WTC11 (cell line): ENCODE measurements around the gene SNRNP25. TPM values are rescaled to one million over a fixed set of nuclear protein-coding genes. Genes with fewer than 3 reads are reported as not detected.

Experiments used
- ATAC-seq: fragments of 200-7000 bp; cut with Tn5 transposase; 2 replicates; pipeline ENCODE4 v1.10.0; 2021; ENCODE audit warnings: mild to moderate bottlenecking, moderate library complexity
- CTCF ChIA-PET: fragments of 300-600 bp; sonication (Branson Sonifier 250); formaldehyde crosslinking; loops from one replicate; lab custom pipeline; 2021; ENCODE audit warnings: antibody characterized with exemption; lab: Charles Lee
- POLR2A ChIA-PET: fragments of 350-600 bp; sonication (Branson Sonifier 250); formaldehyde crosslinking; loops from one replicate; lab custom pipeline; 2021; ENCODE audit warnings: antibody characterized with exemption; lab: Charles Lee
- DNase-seq: peaks from one replicate; pipeline ENCODE4 v3.0.0; 2021; ENCODE audit warnings: low spot score
- H3K27ac Mint-ChIP-seq: 2 replicates; pipeline ENCODE4 v1.8.0; 2021; ENCODE audit warnings: mixed read lengths
- H3K27me3 Mint-ChIP-seq: 2 replicates; pipeline ENCODE4 v1.8.0; 2021; ENCODE audit warnings: low read depth, mild to moderate bottlenecking, moderate library complexity, mixed read lengths
- H3K36me3 Mint-ChIP-seq: 2 replicates; pipeline ENCODE4 v1.8.0; 2021; ENCODE audit warnings: mixed read lengths
- H3K4me1 Mint-ChIP-seq: 2 replicates; pipeline ENCODE4 v1.8.0; 2022; ENCODE audit warnings: mixed read lengths
- H3K4me3 Mint-ChIP-seq: 2 replicates; pipeline ENCODE4 v1.8.0; 2021; ENCODE audit warnings: mild to moderate bottlenecking, moderate library complexity, mixed read lengths
- H3K9me3 Mint-ChIP-seq: 2 replicates; pipeline ENCODE4 v1.8.0; 2021; ENCODE audit warnings: mixed read lengths
- CDX4 ChIP-seq: fragments of 250-450 bp; sonication (Bioruptor Pico); IDR thresholded peaks from 2 replicates; pipeline ENCODE4 v1.9.0; 2021; ENCODE audit warnings: moderate library complexity, mild to moderate bottlenecking, inconsistent platforms, borderline replicate concordance
- CREM ChIP-seq: sonication (generic); formaldehyde crosslinking; IDR thresholded peaks from 2 replicates; pipeline ENCODE4 v1.8.1; 2022; ENCODE audit warnings: mild to moderate bottlenecking, missing genetic modification reagents, moderate library complexity
- ESRRA ChIP-seq: sonication (generic); formaldehyde crosslinking; IDR thresholded peaks from 2 replicates; pipeline ENCODE4 v1.8.1; 2022; ENCODE audit warnings: mild to moderate bottlenecking, missing genetic modification reagents, borderline replicate concordance
- FOXJ3 ChIP-seq: sonication (generic); formaldehyde crosslinking; IDR thresholded peaks from 2 replicates; pipeline ENCODE4 v1.9.0; 2021; ENCODE audit warnings: missing genetic modification reagents, mild to moderate bottlenecking, borderline replicate concordance
- FOXK1 ChIP-seq: sonication (generic); formaldehyde crosslinking; IDR thresholded peaks from 2 replicates; pipeline ENCODE4 v1.8.0; 2022; ENCODE audit warnings: mild to moderate bottlenecking, moderate library complexity, missing genetic modification reagents
- FOXP1 ChIP-seq: sonication (generic); formaldehyde crosslinking; IDR thresholded peaks from 2 replicates; pipeline ENCODE4 v1.8.0; 2022; ENCODE audit warnings: missing genetic modification reagents, mild to moderate bottlenecking, moderate library complexity, borderline replicate concordance
- IRF2 ChIP-seq: sonication (generic); formaldehyde crosslinking; IDR thresholded peaks from 2 replicates; pipeline ENCODE4 v1.8.0; 2022; ENCODE audit warnings: low read depth, missing genetic modification reagents, borderline replicate concordance
- OVOL2 ChIP-seq: fragments of 250-450 bp; sonication (Bioruptor Pico); IDR thresholded peaks from 2 replicates; pipeline ENCODE4 v1.9.0; 2021; ENCODE audit warnings: mild to moderate bottlenecking, borderline replicate concordance
- SOX15 ChIP-seq: fragments of 250-450 bp; sonication (Bioruptor Pico); IDR thresholded peaks from 2 replicates; pipeline ENCODE4 v1.9.0; 2021; ENCODE audit warnings: mild to moderate bottlenecking
- TCF7 ChIP-seq: sonication (generic); formaldehyde crosslinking; IDR thresholded peaks from 2 replicates; pipeline ENCODE4 v1.8.0; 2022; ENCODE audit warnings: mild to moderate bottlenecking, low read depth, missing genetic modification reagents, moderate library complexity
- TP53 ChIP-seq: sonication (generic); formaldehyde crosslinking; IDR thresholded peaks from 2 replicates; pipeline ENCODE4 v1.8.1; 2023; ENCODE audit warnings: mild to moderate bottlenecking, missing genetic modification reagents
- ZMAT4 ChIP-seq: fragments of 250-450 bp; sonication (Bioruptor Pico); IDR thresholded peaks from 2 replicates; pipeline ENCODE4 v1.9.0; 2021; ENCODE audit warnings: mild to moderate bottlenecking
- ZNF423 ChIP-seq: fragments of 250-450 bp; sonication (Bioruptor Pico); IDR thresholded peaks from 2 replicates; pipeline ENCODE4 v2.1.2; 2022; ENCODE audit warnings: mild to moderate bottlenecking, moderate library complexity
- ZNF671 ChIP-seq: fragments of 250-450 bp; sonication (Bioruptor Pico); IDR thresholded peaks from 2 replicates; pipeline ENCODE4 v1.8.0; 2021; ENCODE audit warnings: mild to moderate bottlenecking
- total RNA-seq: library from RNA; stranded (reverse); gene quantifications from 3 replicates; pipeline ENCODE4 v1.2.3, GENCODE V29; 2021
- TF ChIP-seq, protein P1 (sequence below): sonication (generic); formaldehyde crosslinking; IDR thresholded peaks from 2 replicates; pipeline ENCODE4 v1.8.0; 2022; ENCODE audit warnings: mild to moderate bottlenecking, missing genetic modification reagents
- TF ChIP-seq, protein P2 (sequence below): fragments of 250-450 bp; sonication (Bioruptor Pico); IDR thresholded peaks from 2 replicates; pipeline ENCODE4 v1.8.0; 2021; ENCODE audit warnings: mild to moderate bottlenecking
- TF ChIP-seq, protein P3 (sequence below): sonication (generic); formaldehyde crosslinking; IDR thresholded peaks from 2 replicates; pipeline ENCODE4 v1.8.1; 2022; ENCODE audit warnings: missing genetic modification reagents, borderline replicate concordance
- TF ChIP-seq, protein P4 (sequence below): sonication (generic); formaldehyde crosslinking; conservative IDR thresholded peaks from 2 replicates; pipeline ENCODE4 v1.8.1; 2023; ENCODE audit warnings: mild to moderate bottlenecking, low read depth, missing genetic modification reagents, moderate library complexity
- TF ChIP-seq, protein P5 (sequence below): sonication (generic); formaldehyde crosslinking; IDR thresholded peaks from 2 replicates; pipeline ENCODE4 v1.8.0; 2023; ENCODE audit warnings: missing genetic modification reagents, mild to moderate bottlenecking, borderline replicate concordance
- TF ChIP-seq, protein P6 (sequence below): sonication (generic); formaldehyde crosslinking; IDR thresholded peaks from 2 replicates; pipeline ENCODE4 v1.8.0; 2023; ENCODE audit warnings: missing genetic modification reagents

The SNRNP25 gene
- total RNA-seq, 1 experiment from 2014 or later = 55.9 TPM

GRCh38 chr16:105521-105920, 51.9 kb downstream of the SNRNP25 start:
- ATAC-seq = peak; percentile 41
- no peak overlapping the region for H3K27ac Mint-ChIP-seq
- peaks cover 16% of the 10 kb centered on the region for H3K36me3 Mint-ChIP-seq
- H3K4me3 Mint-ChIP-seq = no peak overlapping the region
- no peak for DNase-seq
- H3K4me1 Mint-ChIP-seq = 0 out of 2 replicates have a peak, but pooled peaks cover 3% of the 10 kb centered on the region
- no peaks in the 10 kb centered on the region for H3K9me3 Mint-ChIP-seq
- ChIA-PET POLR2A (no interaction called here), CTCF (interaction anchor here (1.3 to 5.7 kb wide), 9 partner anchors 10 to 257 kb away, joined by 4 to 97 read pairs (median 23); partner anchors contain the start of genes AXIN1 and RHBDF1)
- H3K27me3 Mint-ChIP-seq = no peaks in the 10 kb centered on the region
- TF ChIP-seq ZNF423 (CRISPR knock-in tag) (no peak), TCF7 (no peak), ZMAT4 (CRISPR knock-in tag) (no peak), CDX4 (CRISPR knock-in tag) (no peak), SOX15 (CRISPR knock-in tag) (no peak), FOXK1 (no peak), IRF2 (CRISPR knock-in tag) (no peak), FOXP1 (CRISPR knock-in tag) (no peak), ESRRA (CRISPR knock-in tag) (no peak), TP53 (no peak), OVOL2 (CRISPR knock-in tag) (no peak), FOXJ3 (CRISPR knock-in tag) (no peak), CREM (CRISPR knock-in tag) (no peak), ZNF671 (no peak)
- TF ChIP-seq, protein P1, sequence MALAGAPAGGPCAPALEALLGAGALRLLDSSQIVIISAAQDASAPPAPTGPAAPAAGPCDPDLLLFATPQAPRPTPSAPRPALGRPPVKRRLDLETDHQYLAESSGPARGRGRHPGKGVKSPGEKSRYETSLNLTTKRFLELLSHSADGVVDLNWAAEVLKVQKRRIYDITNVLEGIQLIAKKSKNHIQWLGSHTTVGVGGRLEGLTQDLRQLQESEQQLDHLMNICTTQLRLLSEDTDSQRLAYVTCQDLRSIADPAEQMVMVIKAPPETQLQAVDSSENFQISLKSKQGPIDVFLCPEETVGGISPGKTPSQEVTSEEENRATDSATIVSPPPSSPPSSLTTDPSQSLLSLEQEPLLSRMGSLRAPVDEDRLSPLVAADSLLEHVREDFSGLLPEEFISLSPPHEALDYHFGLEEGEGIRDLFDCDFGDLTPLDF (CRISPR knock-in tag) = no peak
- TF ChIP-seq, protein P2, sequence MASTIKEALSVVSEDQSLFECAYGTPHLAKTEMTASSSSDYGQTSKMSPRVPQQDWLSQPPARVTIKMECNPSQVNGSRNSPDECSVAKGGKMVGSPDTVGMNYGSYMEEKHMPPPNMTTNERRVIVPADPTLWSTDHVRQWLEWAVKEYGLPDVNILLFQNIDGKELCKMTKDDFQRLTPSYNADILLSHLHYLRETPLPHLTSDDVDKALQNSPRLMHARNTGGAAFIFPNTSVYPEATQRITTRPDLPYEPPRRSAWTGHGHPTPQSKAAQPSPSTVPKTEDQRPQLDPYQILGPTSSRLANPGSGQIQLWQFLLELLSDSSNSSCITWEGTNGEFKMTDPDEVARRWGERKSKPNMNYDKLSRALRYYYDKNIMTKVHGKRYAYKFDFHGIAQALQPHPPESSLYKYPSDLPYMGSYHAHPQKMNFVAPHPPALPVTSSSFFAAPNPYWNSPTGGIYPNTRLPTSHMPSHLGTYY (CRISPR knock-in tag) = no peak
- TF ChIP-seq, protein P3, sequence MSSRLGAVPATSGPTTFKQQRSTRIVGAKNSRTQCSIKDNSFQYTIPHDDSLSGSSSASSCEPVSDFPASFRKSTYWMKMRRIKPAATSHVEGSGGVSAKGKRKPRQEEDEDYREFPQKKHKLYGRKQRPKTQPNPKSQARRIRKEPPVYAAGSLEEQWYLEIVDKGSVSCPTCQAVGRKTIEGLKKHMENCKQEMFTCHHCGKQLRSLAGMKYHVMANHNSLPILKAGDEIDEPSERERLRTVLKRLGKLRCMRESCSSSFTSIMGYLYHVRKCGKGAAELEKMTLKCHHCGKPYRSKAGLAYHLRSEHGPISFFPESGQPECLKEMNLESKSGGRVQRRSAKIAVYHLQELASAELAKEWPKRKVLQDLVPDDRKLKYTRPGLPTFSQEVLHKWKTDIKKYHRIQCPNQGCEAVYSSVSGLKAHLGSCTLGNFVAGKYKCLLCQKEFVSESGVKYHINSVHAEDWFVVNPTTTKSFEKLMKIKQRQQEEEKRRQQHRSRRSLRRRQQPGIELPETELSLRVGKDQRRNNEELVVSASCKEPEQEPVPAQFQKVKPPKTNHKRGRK (CRISPR knock-in tag) = no peak
- TF ChIP-seq, protein P4, sequence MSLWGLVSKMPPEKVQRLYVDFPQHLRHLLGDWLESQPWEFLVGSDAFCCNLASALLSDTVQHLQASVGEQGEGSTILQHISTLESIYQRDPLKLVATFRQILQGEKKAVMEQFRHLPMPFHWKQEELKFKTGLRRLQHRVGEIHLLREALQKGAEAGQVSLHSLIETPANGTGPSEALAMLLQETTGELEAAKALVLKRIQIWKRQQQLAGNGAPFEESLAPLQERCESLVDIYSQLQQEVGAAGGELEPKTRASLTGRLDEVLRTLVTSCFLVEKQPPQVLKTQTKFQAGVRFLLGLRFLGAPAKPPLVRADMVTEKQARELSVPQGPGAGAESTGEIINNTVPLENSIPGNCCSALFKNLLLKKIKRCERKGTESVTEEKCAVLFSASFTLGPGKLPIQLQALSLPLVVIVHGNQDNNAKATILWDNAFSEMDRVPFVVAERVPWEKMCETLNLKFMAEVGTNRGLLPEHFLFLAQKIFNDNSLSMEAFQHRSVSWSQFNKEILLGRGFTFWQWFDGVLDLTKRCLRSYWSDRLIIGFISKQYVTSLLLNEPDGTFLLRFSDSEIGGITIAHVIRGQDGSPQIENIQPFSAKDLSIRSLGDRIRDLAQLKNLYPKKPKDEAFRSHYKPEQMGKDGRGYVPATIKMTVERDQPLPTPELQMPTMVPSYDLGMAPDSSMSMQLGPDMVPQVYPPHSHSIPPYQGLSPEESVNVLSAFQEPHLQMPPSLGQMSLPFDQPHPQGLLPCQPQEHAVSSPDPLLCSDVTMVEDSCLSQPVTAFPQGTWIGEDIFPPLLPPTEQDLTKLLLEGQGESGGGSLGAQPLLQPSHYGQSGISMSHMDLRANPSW (CRISPR knock-in tag) = no peak
- TF ChIP-seq, protein P5, sequence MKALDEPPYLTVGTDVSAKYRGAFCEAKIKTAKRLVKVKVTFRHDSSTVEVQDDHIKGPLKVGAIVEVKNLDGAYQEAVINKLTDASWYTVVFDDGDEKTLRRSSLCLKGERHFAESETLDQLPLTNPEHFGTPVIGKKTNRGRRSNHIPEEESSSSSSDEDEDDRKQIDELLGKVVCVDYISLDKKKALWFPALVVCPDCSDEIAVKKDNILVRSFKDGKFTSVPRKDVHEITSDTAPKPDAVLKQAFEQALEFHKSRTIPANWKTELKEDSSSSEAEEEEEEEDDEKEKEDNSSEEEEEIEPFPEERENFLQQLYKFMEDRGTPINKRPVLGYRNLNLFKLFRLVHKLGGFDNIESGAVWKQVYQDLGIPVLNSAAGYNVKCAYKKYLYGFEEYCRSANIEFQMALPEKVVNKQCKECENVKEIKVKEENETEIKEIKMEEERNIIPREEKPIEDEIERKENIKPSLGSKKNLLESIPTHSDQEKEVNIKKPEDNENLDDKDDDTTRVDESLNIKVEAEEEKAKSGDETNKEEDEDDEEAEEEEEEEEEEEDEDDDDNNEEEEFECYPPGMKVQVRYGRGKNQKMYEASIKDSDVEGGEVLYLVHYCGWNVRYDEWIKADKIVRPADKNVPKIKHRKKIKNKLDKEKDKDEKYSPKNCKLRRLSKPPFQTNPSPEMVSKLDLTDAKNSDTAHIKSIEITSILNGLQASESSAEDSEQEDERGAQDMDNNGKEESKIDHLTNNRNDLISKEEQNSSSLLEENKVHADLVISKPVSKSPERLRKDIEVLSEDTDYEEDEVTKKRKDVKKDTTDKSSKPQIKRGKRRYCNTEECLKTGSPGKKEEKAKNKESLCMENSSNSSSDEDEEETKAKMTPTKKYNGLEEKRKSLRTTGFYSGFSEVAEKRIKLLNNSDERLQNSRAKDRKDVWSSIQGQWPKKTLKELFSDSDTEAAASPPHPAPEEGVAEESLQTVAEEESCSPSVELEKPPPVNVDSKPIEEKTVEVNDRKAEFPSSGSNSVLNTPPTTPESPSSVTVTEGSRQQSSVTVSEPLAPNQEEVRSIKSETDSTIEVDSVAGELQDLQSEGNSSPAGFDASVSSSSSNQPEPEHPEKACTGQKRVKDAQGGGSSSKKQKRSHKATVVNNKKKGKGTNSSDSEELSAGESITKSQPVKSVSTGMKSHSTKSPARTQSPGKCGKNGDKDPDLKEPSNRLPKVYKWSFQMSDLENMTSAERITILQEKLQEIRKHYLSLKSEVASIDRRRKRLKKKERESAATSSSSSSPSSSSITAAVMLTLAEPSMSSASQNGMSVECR (CRISPR knock-in tag) = no peak
- TF ChIP-seq, protein P6, sequence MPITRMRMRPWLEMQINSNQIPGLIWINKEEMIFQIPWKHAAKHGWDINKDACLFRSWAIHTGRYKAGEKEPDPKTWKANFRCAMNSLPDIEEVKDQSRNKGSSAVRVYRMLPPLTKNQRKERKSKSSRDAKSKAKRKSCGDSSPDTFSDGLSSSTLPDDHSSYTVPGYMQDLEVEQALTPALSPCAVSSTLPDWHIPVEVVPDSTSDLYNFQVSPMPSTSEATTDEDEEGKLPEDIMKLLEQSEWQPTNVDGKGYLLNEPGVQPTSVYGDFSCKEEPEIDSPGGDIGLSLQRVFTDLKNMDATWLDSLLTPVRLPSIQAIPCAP = no peak
